ENCODE measurements around the gene PPFIA3. TPM values are rescaled to one million over a fixed set of nuclear protein-coding genes. Genes with fewer than 3 reads are reported as not detected.

The PPFIA3 gene
- total RNA-seq, 1 experiment from 2014 or later, result 27.3 TPM

DNA sequence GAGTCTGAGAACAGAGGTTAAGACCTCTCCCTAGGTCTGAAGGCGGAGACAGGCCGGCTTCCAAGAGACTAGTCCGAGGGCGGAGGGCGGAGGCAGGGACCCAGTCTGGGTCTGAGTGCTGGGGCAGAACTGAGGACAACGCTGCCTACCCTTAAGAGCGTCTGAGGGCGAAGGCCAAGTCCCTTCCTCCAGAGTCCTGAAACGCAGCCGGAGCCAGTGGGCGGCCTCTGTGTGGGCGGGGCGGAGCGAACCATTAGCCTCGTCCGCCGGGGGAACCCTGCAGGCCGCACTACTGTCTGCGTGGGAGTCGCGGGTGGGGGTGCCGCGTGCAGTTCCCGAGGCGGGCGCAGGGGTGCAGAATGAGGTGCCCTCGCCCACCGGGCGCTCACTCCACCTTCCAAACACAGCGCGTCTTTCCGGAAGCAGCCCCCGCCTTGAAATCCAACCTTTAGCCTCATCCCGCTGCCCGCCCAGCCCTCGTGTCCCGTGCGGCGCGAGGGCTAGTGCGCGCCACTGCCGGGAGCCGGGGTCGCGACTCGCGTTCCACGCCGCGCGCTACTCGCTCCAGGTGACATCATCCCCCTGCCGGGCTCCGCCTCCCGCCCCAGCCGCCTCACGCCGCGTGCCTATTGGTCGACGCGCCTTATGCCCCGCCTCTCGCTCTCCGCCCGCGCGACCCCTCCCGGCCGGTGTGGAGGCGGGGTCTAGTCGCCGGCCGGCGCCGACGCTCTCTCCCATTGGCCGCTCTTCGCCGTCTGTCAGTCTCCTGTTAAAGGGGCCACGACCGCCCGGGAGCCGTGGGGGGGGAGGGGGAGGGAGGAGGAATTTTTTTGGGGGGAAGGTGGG lies 556 bp upstream of the PPFIA3 start, which contains the start of gene C19orf73 (continued):
- TF ChIP-seq, protein P1, sequence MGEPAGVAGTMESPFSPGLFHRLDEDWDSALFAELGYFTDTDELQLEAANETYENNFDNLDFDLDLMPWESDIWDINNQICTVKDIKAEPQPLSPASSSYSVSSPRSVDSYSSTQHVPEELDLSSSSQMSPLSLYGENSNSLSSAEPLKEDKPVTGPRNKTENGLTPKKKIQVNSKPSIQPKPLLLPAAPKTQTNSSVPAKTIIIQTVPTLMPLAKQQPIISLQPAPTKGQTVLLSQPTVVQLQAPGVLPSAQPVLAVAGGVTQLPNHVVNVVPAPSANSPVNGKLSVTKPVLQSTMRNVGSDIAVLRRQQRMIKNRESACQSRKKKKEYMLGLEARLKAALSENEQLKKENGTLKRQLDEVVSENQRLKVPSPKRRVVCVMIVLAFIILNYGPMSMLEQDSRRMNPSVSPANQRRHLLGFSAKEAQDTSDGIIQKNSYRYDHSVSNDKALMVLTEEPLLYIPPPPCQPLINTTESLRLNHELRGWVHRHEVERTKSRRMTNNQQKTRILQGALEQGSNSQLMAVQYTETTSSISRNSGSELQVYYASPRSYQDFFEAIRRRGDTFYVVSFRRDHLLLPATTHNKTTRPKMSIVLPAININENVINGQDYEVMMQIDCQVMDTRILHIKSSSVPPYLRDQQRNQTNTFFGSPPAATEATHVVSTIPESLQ (CRISPR knock-in tag; IDR thresholded peaks at IDR 0.05), result no peak
- TF ChIP-seq, protein P2, sequence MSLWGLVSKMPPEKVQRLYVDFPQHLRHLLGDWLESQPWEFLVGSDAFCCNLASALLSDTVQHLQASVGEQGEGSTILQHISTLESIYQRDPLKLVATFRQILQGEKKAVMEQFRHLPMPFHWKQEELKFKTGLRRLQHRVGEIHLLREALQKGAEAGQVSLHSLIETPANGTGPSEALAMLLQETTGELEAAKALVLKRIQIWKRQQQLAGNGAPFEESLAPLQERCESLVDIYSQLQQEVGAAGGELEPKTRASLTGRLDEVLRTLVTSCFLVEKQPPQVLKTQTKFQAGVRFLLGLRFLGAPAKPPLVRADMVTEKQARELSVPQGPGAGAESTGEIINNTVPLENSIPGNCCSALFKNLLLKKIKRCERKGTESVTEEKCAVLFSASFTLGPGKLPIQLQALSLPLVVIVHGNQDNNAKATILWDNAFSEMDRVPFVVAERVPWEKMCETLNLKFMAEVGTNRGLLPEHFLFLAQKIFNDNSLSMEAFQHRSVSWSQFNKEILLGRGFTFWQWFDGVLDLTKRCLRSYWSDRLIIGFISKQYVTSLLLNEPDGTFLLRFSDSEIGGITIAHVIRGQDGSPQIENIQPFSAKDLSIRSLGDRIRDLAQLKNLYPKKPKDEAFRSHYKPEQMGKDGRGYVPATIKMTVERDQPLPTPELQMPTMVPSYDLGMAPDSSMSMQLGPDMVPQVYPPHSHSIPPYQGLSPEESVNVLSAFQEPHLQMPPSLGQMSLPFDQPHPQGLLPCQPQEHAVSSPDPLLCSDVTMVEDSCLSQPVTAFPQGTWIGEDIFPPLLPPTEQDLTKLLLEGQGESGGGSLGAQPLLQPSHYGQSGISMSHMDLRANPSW (CRISPR knock-in tag; conservative IDR thresholded peaks at IDR 0.05; ENCODE audit: low read depth), result no peak
- TF ChIP-seq ZNF121 (CRISPR knock-in tag; IDR thresholded peaks at IDR 0.05), result no peak
- TF ChIP-seq, protein P3, sequence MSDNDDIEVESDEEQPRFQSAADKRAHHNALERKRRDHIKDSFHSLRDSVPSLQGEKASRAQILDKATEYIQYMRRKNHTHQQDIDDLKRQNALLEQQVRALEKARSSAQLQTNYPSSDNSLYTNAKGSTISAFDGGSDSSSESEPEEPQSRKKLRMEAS (CRISPR knock-in tag; IDR thresholded peaks at IDR 0.05), result peak; percentile 87
- TF ChIP-seq JUN (CRISPR knock-in tag; IDR thresholded peaks at IDR 0.05), result no peak
- no peak for TF ChIP-seq ZNF317 (CRISPR knock-in tag; IDR thresholded peaks at IDR 0.05; ENCODE audit: borderline replicate concordance, low read depth)
- TF ChIP-seq CREM (CRISPR knock-in tag; IDR thresholded peaks at IDR 0.05), result no peak
- no peak for TF ChIP-seq NR3C1 (CRISPR knock-in tag; conservative IDR thresholded peaks at IDR 0.05; ENCODE audit: low read depth)
- TF ChIP-seq SMAD3 (CRISPR knock-in tag; IDR thresholded peaks at IDR 0.05; ENCODE audit: borderline replicate concordance), result 0 out of 2 replicates have a peak, but pooled peaks have one; percentile 64
- no peak for TF ChIP-seq EMX1 (CRISPR knock-in tag; IDR thresholded peaks at IDR 0.05)
- TF ChIP-seq, protein P4, sequence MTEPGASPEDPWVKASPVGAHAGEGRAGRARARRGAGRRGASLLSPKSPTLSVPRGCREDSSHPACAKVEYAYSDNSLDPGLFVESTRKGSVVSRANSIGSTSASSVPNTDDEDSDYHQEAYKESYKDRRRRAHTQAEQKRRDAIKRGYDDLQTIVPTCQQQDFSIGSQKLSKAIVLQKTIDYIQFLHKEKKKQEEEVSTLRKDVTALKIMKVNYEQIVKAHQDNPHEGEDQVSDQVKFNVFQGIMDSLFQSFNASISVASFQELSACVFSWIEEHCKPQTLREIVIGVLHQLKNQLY (CRISPR knock-in tag; IDR thresholded peaks at IDR 0.05), result no peak
- TF ChIP-seq IRF2 (CRISPR knock-in tag; IDR thresholded peaks at IDR 0.05; ENCODE audit: borderline replicate concordance, low read depth), result no peak
- TF ChIP-seq, protein P5, sequence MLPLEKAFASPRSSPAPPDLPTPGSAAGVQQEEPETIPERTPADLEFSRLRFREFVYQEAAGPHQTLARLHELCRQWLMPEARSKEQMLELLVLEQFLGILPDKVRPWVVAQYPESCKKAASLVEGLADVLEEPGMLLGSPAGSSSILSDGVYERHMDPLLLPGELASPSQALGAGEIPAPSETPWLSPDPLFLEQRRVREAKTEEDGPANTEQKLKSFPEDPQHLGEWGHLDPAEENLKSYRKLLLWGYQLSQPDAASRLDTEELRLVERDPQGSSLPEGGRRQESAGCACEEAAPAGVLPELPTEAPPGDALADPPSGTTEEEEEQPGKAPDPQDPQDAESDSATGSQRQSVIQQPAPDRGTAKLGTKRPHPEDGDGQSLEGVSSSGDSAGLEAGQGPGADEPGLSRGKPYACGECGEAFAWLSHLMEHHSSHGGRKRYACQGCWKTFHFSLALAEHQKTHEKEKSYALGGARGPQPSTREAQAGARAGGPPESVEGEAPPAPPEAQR (CRISPR knock-in tag; IDR thresholded peaks at IDR 0.05), result no peak
- TF ChIP-seq HMGA2 (CRISPR knock-in tag; IDR thresholded peaks at IDR 0.05), result no peak
- 0 out of 2 replicates have a peak, but pooled peaks have one; percentile 62 for TF ChIP-seq TEAD1 (CRISPR knock-in tag; IDR thresholded peaks at IDR 0.05)
- TF ChIP-seq, protein P6, sequence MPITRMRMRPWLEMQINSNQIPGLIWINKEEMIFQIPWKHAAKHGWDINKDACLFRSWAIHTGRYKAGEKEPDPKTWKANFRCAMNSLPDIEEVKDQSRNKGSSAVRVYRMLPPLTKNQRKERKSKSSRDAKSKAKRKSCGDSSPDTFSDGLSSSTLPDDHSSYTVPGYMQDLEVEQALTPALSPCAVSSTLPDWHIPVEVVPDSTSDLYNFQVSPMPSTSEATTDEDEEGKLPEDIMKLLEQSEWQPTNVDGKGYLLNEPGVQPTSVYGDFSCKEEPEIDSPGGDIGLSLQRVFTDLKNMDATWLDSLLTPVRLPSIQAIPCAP (CRISPR knock-in tag; IDR thresholded peaks at IDR 0.05), result no peak
- TF ChIP-seq, protein P7, sequence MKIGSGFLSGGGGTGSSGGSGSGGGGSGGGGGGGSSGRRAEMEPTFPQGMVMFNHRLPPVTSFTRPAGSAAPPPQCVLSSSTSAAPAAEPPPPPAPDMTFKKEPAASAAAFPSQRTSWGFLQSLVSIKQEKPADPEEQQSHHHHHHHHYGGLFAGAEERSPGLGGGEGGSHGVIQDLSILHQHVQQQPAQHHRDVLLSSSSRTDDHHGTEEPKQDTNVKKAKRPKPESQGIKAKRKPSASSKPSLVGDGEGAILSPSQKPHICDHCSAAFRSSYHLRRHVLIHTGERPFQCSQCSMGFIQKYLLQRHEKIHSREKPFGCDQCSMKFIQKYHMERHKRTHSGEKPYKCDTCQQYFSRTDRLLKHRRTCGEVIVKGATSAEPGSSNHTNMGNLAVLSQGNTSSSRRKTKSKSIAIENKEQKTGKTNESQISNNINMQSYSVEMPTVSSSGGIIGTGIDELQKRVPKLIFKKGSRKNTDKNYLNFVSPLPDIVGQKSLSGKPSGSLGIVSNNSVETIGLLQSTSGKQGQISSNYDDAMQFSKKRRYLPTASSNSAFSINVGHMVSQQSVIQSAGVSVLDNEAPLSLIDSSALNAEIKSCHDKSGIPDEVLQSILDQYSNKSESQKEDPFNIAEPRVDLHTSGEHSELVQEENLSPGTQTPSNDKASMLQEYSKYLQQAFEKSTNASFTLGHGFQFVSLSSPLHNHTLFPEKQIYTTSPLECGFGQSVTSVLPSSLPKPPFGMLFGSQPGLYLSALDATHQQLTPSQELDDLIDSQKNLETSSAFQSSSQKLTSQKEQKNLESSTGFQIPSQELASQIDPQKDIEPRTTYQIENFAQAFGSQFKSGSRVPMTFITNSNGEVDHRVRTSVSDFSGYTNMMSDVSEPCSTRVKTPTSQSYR (CRISPR knock-in tag; IDR thresholded peaks at IDR 0.05), result no peak
- TF ChIP-seq, protein P8, sequence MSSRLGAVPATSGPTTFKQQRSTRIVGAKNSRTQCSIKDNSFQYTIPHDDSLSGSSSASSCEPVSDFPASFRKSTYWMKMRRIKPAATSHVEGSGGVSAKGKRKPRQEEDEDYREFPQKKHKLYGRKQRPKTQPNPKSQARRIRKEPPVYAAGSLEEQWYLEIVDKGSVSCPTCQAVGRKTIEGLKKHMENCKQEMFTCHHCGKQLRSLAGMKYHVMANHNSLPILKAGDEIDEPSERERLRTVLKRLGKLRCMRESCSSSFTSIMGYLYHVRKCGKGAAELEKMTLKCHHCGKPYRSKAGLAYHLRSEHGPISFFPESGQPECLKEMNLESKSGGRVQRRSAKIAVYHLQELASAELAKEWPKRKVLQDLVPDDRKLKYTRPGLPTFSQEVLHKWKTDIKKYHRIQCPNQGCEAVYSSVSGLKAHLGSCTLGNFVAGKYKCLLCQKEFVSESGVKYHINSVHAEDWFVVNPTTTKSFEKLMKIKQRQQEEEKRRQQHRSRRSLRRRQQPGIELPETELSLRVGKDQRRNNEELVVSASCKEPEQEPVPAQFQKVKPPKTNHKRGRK (CRISPR knock-in tag; IDR thresholded peaks at IDR 0.05; ENCODE audit: borderline replicate concordance), result no peak
- TF ChIP-seq ZBTB21 (CRISPR knock-in tag; IDR thresholded peaks at IDR 0.05; ENCODE audit: borderline replicate concordance), result no peak
- TF ChIP-seq FOXJ3 (CRISPR knock-in tag; IDR thresholded peaks at IDR 0.05; ENCODE audit: borderline replicate concordance), result no peak
- TF ChIP-seq, protein P9, sequence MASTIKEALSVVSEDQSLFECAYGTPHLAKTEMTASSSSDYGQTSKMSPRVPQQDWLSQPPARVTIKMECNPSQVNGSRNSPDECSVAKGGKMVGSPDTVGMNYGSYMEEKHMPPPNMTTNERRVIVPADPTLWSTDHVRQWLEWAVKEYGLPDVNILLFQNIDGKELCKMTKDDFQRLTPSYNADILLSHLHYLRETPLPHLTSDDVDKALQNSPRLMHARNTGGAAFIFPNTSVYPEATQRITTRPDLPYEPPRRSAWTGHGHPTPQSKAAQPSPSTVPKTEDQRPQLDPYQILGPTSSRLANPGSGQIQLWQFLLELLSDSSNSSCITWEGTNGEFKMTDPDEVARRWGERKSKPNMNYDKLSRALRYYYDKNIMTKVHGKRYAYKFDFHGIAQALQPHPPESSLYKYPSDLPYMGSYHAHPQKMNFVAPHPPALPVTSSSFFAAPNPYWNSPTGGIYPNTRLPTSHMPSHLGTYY (CRISPR knock-in tag; IDR thresholded peaks at IDR 0.05), result peak; percentile 72; the same call in 1 of the 2 replicates
